ENCODE data around the gene HEPACAM.
A peak's percentile ranks its signal among the peaks of the same experiment; 100 is the strongest.

HEPACAM gene

GRCh38 chr11:124942466-124943253, 6.8 kb upstream of the HEPACAM start:
- no peak for DNase-seq

GRCh38 chr11:124941703-124942102, 5.9 kb upstream of the HEPACAM start:
- DNase-seq: no peak

GRCh38 chr11:124938970-124939369, 3.1 kb upstream of the HEPACAM start:
- no peak for DNase-seq

GRCh38 chr11:124938206-124938765, 2.4 kb upstream of the HEPACAM start:
- peak; percentile 53 for DNase-seq

GRCh38 chr11:124937336-124937935, 1.6 kb upstream of the HEPACAM start:
- no peak for DNase-seq

- peak; percentile 95 for DNase-seq
These were observed 842 bp downstream of the HEPACAM start for GRCh38 chr11:124934862-124935547.

GRCh38 chr11:124930799-124931198, 5.0 kb downstream of the HEPACAM start:
- DNase-seq: no peak

- DNase-seq: no peak
These were observed 6.7 kb downstream of the HEPACAM start for GRCh38 chr11:124928942-124929665.

GRCh38 chr11:124923296-124923695, 12.6 kb downstream of the HEPACAM start:
- DNase-seq: no peak

- DNase-seq: no peak
These were observed 13.0 kb downstream of the HEPACAM start for GRCh38 chr11:124922831-124923230.

- no peak for DNase-seq
These were observed 14.8 kb downstream of the HEPACAM start for GRCh38 chr11:124920870-124921609.

- no peak for DNase-seq
These were observed 15.5 kb downstream of the HEPACAM start for GRCh38 chr11:124920356-124920755.

GRCh38 chr11:124919898-124920297, 15.9 kb downstream of the HEPACAM start:
- DNase-seq: no peak

- no peak for DNase-seq
These were observed 16.9 kb downstream of the HEPACAM start, which contains the start of gene HEPN1 for GRCh38 chr11:124918950-124919349. Gene HEPN1 (plus strand): TSS chr11:124919250.

- peak; percentile 46 for DNase-seq
These were observed 18.7 kb downstream of the HEPACAM start for GRCh38 chr11:124917115-124917637.

GRCh38 chr11:124916370-124916710, 19.5 kb downstream of the HEPACAM start:
- no peak for DNase-seq

- DNase-seq: no peak
These were observed 20.1 kb downstream of the HEPACAM start for GRCh38 chr11:124915541-124916369.

- no peak for DNase-seq
These were observed 33.2 kb downstream of the HEPACAM start for GRCh38 chr11:124902616-124903015.

- peak; percentile 83 for DNase-seq
These were observed 35.4 kb downstream of the HEPACAM start for GRCh38 chr11:124900464-124900863.

GRCh38 chr11:124899383-124900145, 36.3 kb downstream of the HEPACAM start:
- DNase-seq: no peak

Measured in NCI-H226 (cell line).